H1 (cell line): Measurements from ENCODE around the gene AKR1C2.
"Not testable (repeated sequence)": the region's sequence is repeated elsewhere in the genome, so short reads cannot be mapped to it uniquely, and the experiment has no call there.

ENCODE experiments used
- BCL11A ChIP-seq, 2 experiments: IDR thresholded peaks; one replicate each; pipeline ENCODE4 v1.6.1; 2011; ENCODE audit warnings: low read depth in 2 of 2, low read length in 2 of 2, mild to moderate bottlenecking in 2 of 2
- CREB1 ChIP-seq: IDR thresholded peaks from 2 replicates; pipeline ENCODE4 v1.6.1; 2012; ENCODE audit warnings: inconsistent platforms
- CTCF ChIP-seq, 3 experiments: IDR thresholded peaks; 1 replicate in 2 of 3; 2 replicates in 1 of 3; pipeline versions ENCODE4 v1.5.1 to v1.6.1; 2011; ENCODE audit warnings: low read length in 3 of 3, mild to moderate bottlenecking in 3 of 3, inconsistent platforms in 2 of 3, low read depth in 1 of 3, moderate library complexity in 1 of 3; ENCODE audit not compliant: insufficient read depth in 1 of 3; ENCODE audit errors: control extremely low read depth in 1 of 3
- EZH2 ChIP-seq: fragments of 200-600 bp; sonication (generic); IDR thresholded peaks from 2 replicates; pipeline ENCODE4 v1.7.1; 2012; ENCODE audit warnings: low read depth, mild to moderate bottlenecking, moderate library complexity, low read length, inconsistent platforms; ENCODE audit not compliant: severe bottlenecking
- HDAC2 ChIP-seq, 2 experiments: fragments of 300-600 bp in 1 of 2; sonication (generic) in 1 of 2; IDR thresholded peaks; 2 replicates each; pipeline ENCODE4 v1.6.1; 2011 to 2012; ENCODE audit warnings: low read depth in 2 of 2, low read length in 2 of 2, mild to moderate bottlenecking in 2 of 2, moderate library complexity in 2 of 2, borderline replicate concordance in 1 of 2, inconsistent platforms in 1 of 2
- KDM1A ChIP-seq: fragments of 200-600, 300-600 bp; sonication (generic); IDR thresholded peaks from 2 replicates; pipeline ENCODE4 v1.7.1; 2016; ENCODE audit warnings: mild to moderate bottlenecking, low read length, borderline replicate concordance
- PHF8 ChIP-seq: fragments of 200-600 bp; sonication (generic); conservative IDR thresholded peaks from 2 replicates; pipeline ENCODE4 v1.7.1; 2012; ENCODE audit warnings: low read depth, mild to moderate bottlenecking, inconsistent platforms, low read length, moderate library complexity
- POLR2A ChIP-seq, 2 experiments: IDR thresholded peaks; 1 replicate in 1 of 2; 2 replicates in 1 of 2; pipeline ENCODE4 v1.6.1; 2011; ENCODE audit warnings: low read depth in 2 of 2, low read length in 2 of 2, mild to moderate bottlenecking in 2 of 2; ENCODE audit errors: control extremely low read depth in 1 of 2
- POLR2AphosphoS5 ChIP-seq: IDR thresholded peaks from 2 replicates; pipeline ENCODE4 v1.6.1; 2011; ENCODE audit warnings: low read depth, low read length
- RAD21 ChIP-seq, 2 experiments: IDR thresholded peaks in 1 of 2; conservative IDR thresholded peaks in 1 of 2; 2 replicates each; pipeline ENCODE4 v1.6.1; 2011; ENCODE audit warnings: low read depth in 2 of 2, low read length in 2 of 2, improper control_type of control experiment in 1 of 2, inconsistent platforms in 1 of 2, mild to moderate bottlenecking in 1 of 2, moderate library complexity in 1 of 2
- RNF2 ChIP-seq: fragments of 200-900, 300-1000 bp; sonication (generic); IDR thresholded peaks from 2 replicates; pipeline ENCODE4 v1.7.1; 2016; ENCODE audit warnings: borderline replicate concordance, low read depth, mild to moderate bottlenecking, antibody characterized with exemption, low read length; ENCODE audit not compliant: poor library complexity, severe bottlenecking; ENCODE audit errors: missing control alignments
- SIN3A ChIP-seq, 2 experiments: IDR thresholded peaks in 1 of 2; conservative IDR thresholded peaks in 1 of 2; 2 replicates each; pipeline ENCODE4 v1.6.1; 2011 to 2012; ENCODE audit warnings: low read length in 2 of 2, improper control_type of control experiment in 1 of 2, low read depth in 1 of 2, mild to moderate bottlenecking in 1 of 2
- SP1 ChIP-seq: IDR thresholded peaks from 2 replicates; pipeline ENCODE4 v1.6.1; 2011; ENCODE audit warnings: low read depth, low read length
- TF ChIP-seq, protein P1 (sequence below): IDR thresholded peaks from 2 replicates; pipeline ENCODE4 v1.6.1; 2012; ENCODE audit warnings: inconsistent platforms

- TF ChIP-seq SIN3A (conservative IDR thresholded peaks at IDR 0.05 in 1 of 2, IDR thresholded peaks at IDR 0.05 in 1 of 2; ENCODE audit: low read depth in 1 of 2, low read length in 2 of 2); PHF8; POLR2A (IDR thresholded peaks at IDR 0.05; ENCODE audit: control extremely low read depth in 1 of 2, low read depth in 2 of 2, low read length in 2 of 2); POLR2AphosphoS5; EZH2; RAD21 (IDR thresholded peaks at IDR 0.05 in 1 of 2, conservative IDR thresholded peaks at IDR 0.05 in 1 of 2; ENCODE audit: low read depth in 2 of 2, low read length in 2 of 2); SP1; CTCF (IDR thresholded peaks at IDR 0.05; ENCODE audit: control extremely low read depth in 1 of 3, insufficient read depth in 1 of 3, low read depth in 1 of 3, low read length in 3 of 3); BCL11A (IDR thresholded peaks at IDR 0.05; ENCODE audit: low read depth in 2 of 2, low read length in 2 of 2); KDM1A; RNF2; CREB1; HDAC2 (IDR thresholded peaks at IDR 0.05; ENCODE audit: borderline replicate concordance in 1 of 2, low read depth in 2 of 2, low read length in 2 of 2): not testable (repeated sequence)
- TF ChIP-seq, protein P1, sequence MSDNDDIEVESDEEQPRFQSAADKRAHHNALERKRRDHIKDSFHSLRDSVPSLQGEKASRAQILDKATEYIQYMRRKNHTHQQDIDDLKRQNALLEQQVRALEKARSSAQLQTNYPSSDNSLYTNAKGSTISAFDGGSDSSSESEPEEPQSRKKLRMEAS, result not testable (repeated sequence)
Measured at GRCh38 chr10:4991463-4991862, 12.2 kb downstream of the AKR1C2 start.
